Testis (tissue), 3 donors: Measurements from ENCODE around the gene ADPGK. TPM values are rescaled to one million over a fixed set of nuclear protein-coding genes. Genes with fewer than 3 reads are reported as not detected.
"Not testable (repeated sequence)": the region's sequence is repeated elsewhere in the genome, so short reads cannot be mapped to it uniquely, and the experiment has no call there.

ENCODE experiments used
- DNase-seq: peaks from one replicate; pipeline ENCODE4 v3.0.0-alpha.2; 2019
- H3K27ac ChIP-seq, 2 donors: fragments of 200-600 bp; sonication (generic); one replicate each; pipeline ENCODE4 v1.5.1; 2019
- H3K27me3 ChIP-seq: fragments of 200-600 bp; sonication (generic); one replicate; pipeline ENCODE4 v1.5.1; 2019
- H3K36me3 ChIP-seq: fragments of 200-600 bp; sonication (generic); one replicate; pipeline ENCODE4 v1.5.1; 2017; ENCODE audit warnings: low read depth; ENCODE audit errors: missing control alignments
- H3K4me1 ChIP-seq: fragments of 200-600 bp; sonication (generic); one replicate; pipeline ENCODE4 v1.5.1; 2019
- H3K4me3 ChIP-seq, 2 donors: fragments of 200-600 bp; sonication (generic); one replicate each; pipeline ENCODE4 v1.5.1; 2017 to 2019
- H3K9me3 ChIP-seq: fragments of 200-600 bp; sonication (generic); one replicate; pipeline ENCODE4 v1.5.1; 2017
- POLR2A ChIP-seq: fragments of 450-650 bp; IDR thresholded peaks from one replicate; pipeline ENCODE4 v1.6.1; 2017; ENCODE audit warnings: antibody characterized with exemption, mild to moderate bottlenecking, moderate library complexity
- WGBS, 2 donors: methylation state at CpG; one replicate each; pipeline ENCODE4 v1.1.5; 2018; 5-methylcytosine and 5-hydroxymethylcytosine counted together
- intact Hi-C: fragments of 100-400 bp; cut with DNase I; formaldehyde crosslinking; loops from one replicate; pipeline ENCODE4 v1.15.1; 2023; ENCODE audit warnings: low total_unique reads
- polyA plus RNA-seq: library from polyadenylated mRNA; stranded (reverse); fragments of 350-450 nt; fragmentation: Illumina TruSeq; extraction: RNeasy Lipid Tissue Mini Kit (QIAGEN cat#74804); gene quantifications from one replicate; pipeline ENCODE4 v1.2.3, GENCODE V29; 2014; ENCODE audit warnings: low read depth, low replicate concordance; ENCODE audit not compliant: insufficient read depth
- total RNA-seq, 2 donors: library from RNA; depleted of rRNA; stranded (reverse); fragments of >200 nt; gene quantifications; one replicate each; pipeline ENCODE4 v1.2.3, GENCODE V29; 2016
- TF ChIP-seq, protein P1 (sequence below), 3 experiments: fragments of 450-650 bp in 2 of 3; fragments of 200-600 bp in 1 of 3; sonication (generic) in 1 of 3; IDR thresholded peaks; one replicate each; pipeline ENCODE4 v1.5.1; 2016 to 2019; ENCODE audit warnings: antibody characterized with exemption in 3 of 3, mild to moderate bottlenecking in 2 of 3, moderate library complexity in 1 of 3

The ADPGK gene
- total and polyA plus RNA-seq, 3 donors from 2014 or later: 39.1 to 59.9 (median 55.6) TPM

DNA sequence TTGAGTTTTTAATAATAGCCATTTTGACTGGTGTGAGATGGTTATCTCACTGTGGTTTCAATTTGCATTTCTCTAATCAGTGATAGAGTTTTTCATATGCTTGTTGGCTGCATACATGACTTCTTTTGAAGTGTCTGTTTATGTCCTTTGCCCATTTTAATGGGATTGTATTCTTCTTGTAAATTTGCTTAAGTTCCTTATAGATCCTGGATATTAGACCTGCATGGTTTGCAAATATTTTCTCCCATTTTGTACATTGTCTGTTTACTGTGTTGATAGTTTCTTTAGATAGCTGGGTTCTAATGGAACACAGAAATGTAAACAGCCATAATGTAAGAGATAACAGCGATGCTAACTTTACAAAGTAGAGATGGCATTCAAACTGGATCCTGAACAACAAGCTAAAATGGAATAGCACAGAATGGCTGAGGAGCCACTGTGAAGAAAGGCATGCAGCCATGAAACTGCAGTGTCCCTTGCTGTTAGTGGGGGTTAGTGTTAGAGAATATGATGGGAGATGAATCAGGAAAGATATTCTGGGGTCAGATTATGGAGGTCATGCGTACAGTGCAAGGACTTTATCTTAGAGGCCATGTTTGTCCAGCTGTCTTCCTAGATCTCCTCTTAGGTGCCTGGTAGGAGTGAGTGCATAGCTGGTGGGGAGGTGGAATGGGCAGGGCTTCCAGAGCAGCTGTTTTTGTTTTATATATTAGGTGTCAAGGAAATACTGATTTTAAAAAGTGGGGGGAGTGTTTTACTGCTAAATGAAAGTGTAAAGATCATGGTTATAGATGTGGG is 49.4 kb downstream of the ADPGK start:
- 93 to 95% methylated on average over 2 of the region's 2 CpGs for WGBS, 2 donors
- Histone ChIP-seq H3K27me3 (no peaks in the 10 kb centered on the region), H3K36me3 (no peaks in the 10 kb centered on the region), H3K27ac (no peak overlapping the region), H3K9me3 (no peaks in the 10 kb centered on the region), H3K4me3 (no peak overlapping the region), H3K4me1 (no peaks in the 10 kb centered on the region)
- TF ChIP-seq, protein P1, sequence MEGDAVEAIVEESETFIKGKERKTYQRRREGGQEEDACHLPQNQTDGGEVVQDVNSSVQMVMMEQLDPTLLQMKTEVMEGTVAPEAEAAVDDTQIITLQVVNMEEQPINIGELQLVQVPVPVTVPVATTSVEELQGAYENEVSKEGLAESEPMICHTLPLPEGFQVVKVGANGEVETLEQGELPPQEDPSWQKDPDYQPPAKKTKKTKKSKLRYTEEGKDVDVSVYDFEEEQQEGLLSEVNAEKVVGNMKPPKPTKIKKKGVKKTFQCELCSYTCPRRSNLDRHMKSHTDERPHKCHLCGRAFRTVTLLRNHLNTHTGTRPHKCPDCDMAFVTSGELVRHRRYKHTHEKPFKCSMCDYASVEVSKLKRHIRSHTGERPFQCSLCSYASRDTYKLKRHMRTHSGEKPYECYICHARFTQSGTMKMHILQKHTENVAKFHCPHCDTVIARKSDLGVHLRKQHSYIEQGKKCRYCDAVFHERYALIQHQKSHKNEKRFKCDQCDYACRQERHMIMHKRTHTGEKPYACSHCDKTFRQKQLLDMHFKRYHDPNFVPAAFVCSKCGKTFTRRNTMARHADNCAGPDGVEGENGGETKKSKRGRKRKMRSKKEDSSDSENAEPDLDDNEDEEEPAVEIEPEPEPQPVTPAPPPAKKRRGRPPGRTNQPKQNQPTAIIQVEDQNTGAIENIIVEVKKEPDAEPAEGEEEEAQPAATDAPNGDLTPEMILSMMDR (IDR thresholded peaks at IDR 0.05): no peak
- TF ChIP-seq POLR2A: no peak
- no peak for DNase-seq
- intact Hi-C loops: no loop called here

DNA sequence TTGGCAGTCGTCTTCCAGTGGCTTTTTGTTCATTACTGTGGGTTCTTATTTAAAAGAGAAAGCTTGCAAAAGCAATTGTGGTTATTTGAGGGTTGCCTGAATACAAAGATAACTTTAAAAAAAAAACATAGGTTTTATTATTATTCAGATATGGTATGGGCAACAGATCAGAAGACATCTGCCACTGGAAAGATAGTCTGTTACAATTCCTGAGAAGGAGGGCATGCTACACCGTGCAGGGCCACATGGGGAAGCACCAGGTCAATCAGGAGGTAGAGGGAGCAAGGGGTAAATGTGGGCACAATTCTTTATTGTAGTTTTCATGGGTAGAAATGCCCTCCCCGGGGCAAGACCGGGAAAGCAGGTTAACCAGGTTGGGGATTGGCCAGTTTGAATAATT is 51.0 kb downstream of the ADPGK start:
- no peaks in the 10 kb centered on the region for H3K36me3 ChIP-seq
- no peak for DNase-seq
- WGBS, 2 donors: 82 to 87% methylated on average over 4 of the region's 4 CpGs
- TF ChIP-seq, protein P1 (IDR thresholded peaks at IDR 0.05): no peak
- no peak for TF ChIP-seq POLR2A
- no peaks in the 10 kb centered on the region for H3K9me3 ChIP-seq
- intact Hi-C loops: no loop called here
- no peak overlapping the region for H3K27ac ChIP-seq
- no peaks in the 10 kb centered on the region for H3K27me3 ChIP-seq
- no peaks in the 10 kb centered on the region for H3K4me1 ChIP-seq
- no peak overlapping the region for H3K4me3 ChIP-seq

DNA sequence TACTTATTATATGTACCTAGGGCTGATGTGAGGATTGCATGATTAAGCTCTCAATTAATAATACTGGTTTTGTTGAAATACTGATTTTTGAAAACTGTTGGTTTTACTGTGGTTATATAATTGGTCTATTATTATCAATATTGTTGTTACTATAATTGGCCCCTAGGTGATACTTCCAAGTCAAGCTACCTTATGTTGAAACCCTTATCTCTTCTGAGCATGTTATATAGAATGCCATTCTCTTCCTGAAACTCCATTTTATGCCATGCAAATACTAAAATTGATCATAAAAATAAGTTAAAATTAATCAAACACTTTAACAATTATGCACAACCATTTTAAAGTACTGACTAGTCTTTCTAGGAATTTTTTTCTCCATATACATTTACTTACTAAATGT is 51.5 kb downstream of the ADPGK start:
- no peak overlapping the region for H3K4me3 ChIP-seq
- TF ChIP-seq, protein P1 (IDR thresholded peaks at IDR 0.05): no peak
- TF ChIP-seq POLR2A: no peak
- no peak overlapping the region for H3K27ac ChIP-seq
- H3K36me3 ChIP-seq: no peaks in the 10 kb centered on the region
- intact Hi-C loops: no loop called here
- H3K27me3 ChIP-seq: no peaks in the 10 kb centered on the region
- no peaks in the 10 kb centered on the region for H3K4me1 ChIP-seq
- no peak for DNase-seq
- no peaks in the 10 kb centered on the region for H3K9me3 ChIP-seq

DNA sequence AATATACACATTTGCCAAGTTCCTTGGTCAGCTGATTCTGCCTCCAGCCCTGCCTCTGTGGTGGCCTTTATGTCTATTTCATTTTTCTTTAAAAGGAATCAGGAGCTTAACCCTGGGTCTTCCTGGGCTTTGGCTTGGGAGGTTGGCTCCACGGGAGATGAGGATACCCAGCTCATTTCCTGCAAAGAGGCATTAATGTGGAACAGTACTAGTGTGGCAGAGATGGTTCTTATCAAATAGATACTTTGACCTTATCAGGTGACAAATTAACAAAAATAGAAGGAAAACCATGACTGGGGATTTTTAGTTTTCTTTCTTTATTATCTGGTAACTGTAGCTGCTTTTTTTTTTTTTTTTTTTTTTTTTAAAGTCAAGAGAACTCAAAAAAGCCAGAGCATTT is 54.7 kb downstream of the ADPGK start:
- no peaks in the 10 kb centered on the region for H3K36me3 ChIP-seq
- H3K9me3 ChIP-seq: no peaks in the 10 kb centered on the region
- TF ChIP-seq, protein P1 (IDR thresholded peaks at IDR 0.05): no peak
- TF ChIP-seq POLR2A: no peak
- H3K27me3 ChIP-seq: no peaks in the 10 kb centered on the region
- intact Hi-C loops: no loop called here
- no peak for DNase-seq
- H3K4me1 ChIP-seq: no peaks in the 10 kb centered on the region
- 91 to 100% methylated on average over 1 of the region's 1 CpG for WGBS, 2 donors
- no peak overlapping the region for H3K4me3 ChIP-seq
- H3K27ac ChIP-seq: no peak overlapping the region

DNA sequence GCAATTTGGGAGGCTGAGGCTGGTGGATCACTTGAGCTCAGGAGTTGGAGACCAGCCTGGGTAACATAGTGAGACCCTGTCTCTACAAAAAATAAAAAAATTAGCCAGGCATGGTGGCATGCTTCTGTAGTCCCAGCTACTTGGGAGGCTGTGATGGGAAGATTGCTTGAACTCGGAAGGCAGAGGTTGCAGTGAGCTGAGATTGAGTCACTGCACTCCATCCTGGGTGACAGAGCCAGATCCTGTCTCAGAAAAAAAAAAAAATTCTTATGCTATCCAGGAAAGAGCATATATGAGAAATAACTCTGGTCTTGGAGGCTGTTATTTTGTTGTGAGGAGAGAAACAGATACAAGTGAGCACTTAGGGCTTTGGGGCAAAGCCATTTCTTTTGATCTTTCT is 55.3 kb downstream of the ADPGK start:
- H3K36me3 ChIP-seq, DNase-seq, intact Hi-C loops, H3K9me3 ChIP-seq, H3K27ac ChIP-seq, H3K4me3 ChIP-seq, H3K27me3 ChIP-seq, H3K4me1 ChIP-seq: not testable (repeated sequence)
- 93 to 95% methylated on average over 1 of the region's 1 CpG for WGBS, 2 donors
